Fibroblast of lung (primary cell): ENCODE measurements around the gene HAND2. TPM values are rescaled to one million over a fixed set of nuclear protein-coding genes. Genes with fewer than 3 reads are reported as not detected.

Experiments
- DNase-seq, 2 donors: peaks; one replicate each; pipeline versions ENCODE4 v3.0.0 to v3.0.0-alpha.2; 2010; ENCODE audit warnings: low read depth in 2 of 2
- H2AFZ ChIP-seq: 2 replicates; pipeline ENCODE4 v1.5.1; 2012; ENCODE audit warnings: low read length, control low read depth, inconsistent platforms
- H3K27ac ChIP-seq: 2 replicates; pipeline ENCODE4 v1.5.1; 2011; ENCODE audit warnings: low read length, control low read depth; ENCODE audit not compliant: insufficient read depth
- H3K27me3 ChIP-seq: 2 replicates; pipeline ENCODE4 v1.5.1; 2011; ENCODE audit warnings: mild to moderate bottlenecking, low read length; ENCODE audit not compliant: control insufficient read depth, insufficient read depth
- H3K36me3 ChIP-seq: 2 replicates; pipeline ENCODE4 v1.5.1; 2011; ENCODE audit warnings: low read length; ENCODE audit not compliant: control insufficient read depth, insufficient read depth
- H3K4me1 ChIP-seq: 2 replicates; pipeline ENCODE4 v1.5.1; 2011; ENCODE audit warnings: low read length; ENCODE audit not compliant: control insufficient read depth, insufficient read depth; ENCODE audit errors: extremely low read depth
- H3K4me2 ChIP-seq: 2 replicates; pipeline ENCODE4 v1.5.1; 2011; ENCODE audit warnings: low read length, control low read depth; ENCODE audit not compliant: insufficient read depth; ENCODE audit errors: extremely low read depth
- H3K4me3 ChIP-seq, 4 experiments: fragments of 200-600 bp in 1 of 4; sonication (generic) in 1 of 4; replicated peaks in 1 of 4; 2 replicates each; pipeline ENCODE4 v1.5.1; 2011 to 2016; ENCODE audit warnings: low read length in 4 of 4, low read depth in 3 of 4, mild to moderate bottlenecking in 3 of 4, control low read depth in 2 of 4, inconsistent platforms in 1 of 4, mixed read lengths in 1 of 4; ENCODE audit not compliant: insufficient read depth in 1 of 4; ENCODE audit errors: control extremely low read depth in 1 of 4
- H3K79me2 ChIP-seq: 2 replicates; pipeline ENCODE4 v1.5.1; 2012; ENCODE audit warnings: mild to moderate bottlenecking, low read length, inconsistent platforms; ENCODE audit not compliant: control insufficient read depth, insufficient read depth
- H3K9ac ChIP-seq: 2 replicates; pipeline ENCODE4 v1.5.1; 2011; ENCODE audit warnings: mild to moderate bottlenecking, low read length, control low read depth; ENCODE audit not compliant: insufficient read depth
- H3K9me3 ChIP-seq: 2 replicates; pipeline ENCODE4 v1.5.1; 2012; ENCODE audit warnings: low read depth, low read length; ENCODE audit not compliant: control insufficient read depth, insufficient read depth
- H4K20me1 ChIP-seq: 2 replicates; pipeline ENCODE4 v1.5.1; 2011; ENCODE audit warnings: low read length; ENCODE audit not compliant: control insufficient read depth, insufficient read depth; ENCODE audit errors: extremely low read depth
- EZH2 ChIP-seq: IDR thresholded peaks from 2 replicates; pipeline ENCODE4 v1.5.1; 2012; ENCODE audit warnings: low read length, control low read depth, mild to moderate bottlenecking; ENCODE audit errors: missing control alignments
- polyA plus RNA-seq, 2 donors: library from polyadenylated mRNA; depleted of rRNA in 1 of 2; stranded (reverse) in 1 of 2; unstranded in 1 of 2; fragments of >200 nt; gene quantifications; 2 replicates each; pipeline ENCODE4 v1.2.1, GENCODE V29; 2011 to 2012; ENCODE audit warnings: missing spikeins in 1 of 2
- total RNA-seq: library from RNA; depleted of rRNA; stranded (reverse); fragments of >200 nt; gene quantifications from 2 replicates; pipeline ENCODE4 v1.2.1, GENCODE V29; 2014
- TF ChIP-seq, protein P1 (sequence below), 2 donors: IDR thresholded peaks in 1 of 2; conservative IDR thresholded peaks in 1 of 2; 1 replicate in 1 of 2; 2 replicates in 1 of 2; pipeline ENCODE4 v1.5.1; 2011 to 2012; ENCODE audit warnings: low read length in 2 of 2, control low read depth in 1 of 2, inconsistent platforms in 1 of 2, low read depth in 1 of 2, mild to moderate bottlenecking in 1 of 2

The HAND2 gene
- total and polyA plus RNA-seq, 2 donors (not counting 1 experiment from before 2014, with no cell fraction given): under 0.01 to 0.51 TPM

DNA sequence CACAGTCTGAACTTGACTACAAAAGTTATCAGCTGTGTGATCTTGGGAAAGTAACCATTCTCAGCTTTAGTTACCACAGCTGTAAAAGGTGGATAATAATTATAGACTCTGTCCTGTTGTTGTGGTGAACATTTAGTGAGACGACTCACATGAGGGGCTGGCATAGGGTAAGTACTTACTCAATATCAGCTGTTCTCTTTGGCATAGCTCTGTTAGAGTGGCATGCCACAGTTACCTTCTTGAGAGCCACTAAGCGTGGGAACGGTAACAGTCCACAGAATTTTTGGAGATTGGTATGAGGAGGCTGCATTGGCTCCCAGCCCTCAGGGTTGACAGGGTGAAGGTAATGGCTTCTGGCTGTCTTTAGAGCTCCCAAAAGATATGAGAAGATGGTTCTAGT is 13.2 kb upstream of the HAND2 start:
- Histone ChIP-seq H3K9ac (no peak overlapping the region), H3K4me1 (no peaks in the 10 kb centered on the region), H3K36me3 (no peaks in the 10 kb centered on the region), H3K4me3 (no peak overlapping the region), H3K79me2 (no peaks in the 10 kb centered on the region), H4K20me1 (no peaks in the 10 kb centered on the region), H3K9me3 (no peaks in the 10 kb centered on the region), H3K27me3 (peaks cover 22% of the 10 kb centered on the region), H3K4me2 (no peak overlapping the region), H2AFZ (no peak overlapping the region), H3K27ac (no peak overlapping the region)
- TF ChIP-seq, protein P1, sequence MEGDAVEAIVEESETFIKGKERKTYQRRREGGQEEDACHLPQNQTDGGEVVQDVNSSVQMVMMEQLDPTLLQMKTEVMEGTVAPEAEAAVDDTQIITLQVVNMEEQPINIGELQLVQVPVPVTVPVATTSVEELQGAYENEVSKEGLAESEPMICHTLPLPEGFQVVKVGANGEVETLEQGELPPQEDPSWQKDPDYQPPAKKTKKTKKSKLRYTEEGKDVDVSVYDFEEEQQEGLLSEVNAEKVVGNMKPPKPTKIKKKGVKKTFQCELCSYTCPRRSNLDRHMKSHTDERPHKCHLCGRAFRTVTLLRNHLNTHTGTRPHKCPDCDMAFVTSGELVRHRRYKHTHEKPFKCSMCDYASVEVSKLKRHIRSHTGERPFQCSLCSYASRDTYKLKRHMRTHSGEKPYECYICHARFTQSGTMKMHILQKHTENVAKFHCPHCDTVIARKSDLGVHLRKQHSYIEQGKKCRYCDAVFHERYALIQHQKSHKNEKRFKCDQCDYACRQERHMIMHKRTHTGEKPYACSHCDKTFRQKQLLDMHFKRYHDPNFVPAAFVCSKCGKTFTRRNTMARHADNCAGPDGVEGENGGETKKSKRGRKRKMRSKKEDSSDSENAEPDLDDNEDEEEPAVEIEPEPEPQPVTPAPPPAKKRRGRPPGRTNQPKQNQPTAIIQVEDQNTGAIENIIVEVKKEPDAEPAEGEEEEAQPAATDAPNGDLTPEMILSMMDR (conservative IDR thresholded peaks at IDR 0.05 in 1 of 2, IDR thresholded peaks at IDR 0.05 in 1 of 2; ENCODE audit: low read depth in 1 of 2, low read length in 2 of 2): no peak
- no peak for TF ChIP-seq EZH2
- DNase-seq: no peak

DNA sequence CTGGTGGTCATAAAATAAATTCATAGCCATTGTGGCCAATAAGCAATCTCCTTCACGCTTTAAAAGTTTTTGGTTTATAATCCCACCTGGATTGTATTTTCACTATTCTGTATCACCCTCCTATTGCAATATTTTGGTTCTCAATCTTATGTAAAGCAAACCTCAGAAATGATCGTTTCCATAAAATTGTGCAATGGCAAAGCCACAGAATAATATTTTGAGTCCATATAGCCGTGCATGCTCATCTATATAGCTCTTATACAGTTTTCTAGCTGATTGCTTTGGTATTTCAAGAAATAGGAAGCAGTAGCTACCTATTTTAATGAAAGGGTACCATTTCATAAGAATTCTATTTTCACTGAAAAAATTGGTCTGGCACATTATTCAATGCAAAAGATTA is 10.0 kb upstream of the HAND2 start:
- no peaks in the 10 kb centered on the region for H3K36me3 ChIP-seq
- no peak overlapping the region for H3K27ac ChIP-seq
- H3K9me3 ChIP-seq: no peaks in the 10 kb centered on the region
- no peak for TF ChIP-seq EZH2
- TF ChIP-seq, protein P1 (conservative IDR thresholded peaks at IDR 0.05 in 1 of 2, IDR thresholded peaks at IDR 0.05 in 1 of 2; ENCODE audit: low read depth in 1 of 2, low read length in 2 of 2): no peak
- no peaks in the 10 kb centered on the region for H3K4me1 ChIP-seq
- no peak overlapping the region for H2AFZ ChIP-seq
- H3K27me3 ChIP-seq: peaks cover 47% of the 10 kb centered on the region
- H4K20me1 ChIP-seq: no peaks in the 10 kb centered on the region
- no peak for DNase-seq
- no peak overlapping the region for H3K4me2 ChIP-seq
- no peak overlapping the region for H3K4me3 ChIP-seq
- H3K9ac ChIP-seq: no peak overlapping the region
- no peaks in the 10 kb centered on the region for H3K79me2 ChIP-seq

DNA sequence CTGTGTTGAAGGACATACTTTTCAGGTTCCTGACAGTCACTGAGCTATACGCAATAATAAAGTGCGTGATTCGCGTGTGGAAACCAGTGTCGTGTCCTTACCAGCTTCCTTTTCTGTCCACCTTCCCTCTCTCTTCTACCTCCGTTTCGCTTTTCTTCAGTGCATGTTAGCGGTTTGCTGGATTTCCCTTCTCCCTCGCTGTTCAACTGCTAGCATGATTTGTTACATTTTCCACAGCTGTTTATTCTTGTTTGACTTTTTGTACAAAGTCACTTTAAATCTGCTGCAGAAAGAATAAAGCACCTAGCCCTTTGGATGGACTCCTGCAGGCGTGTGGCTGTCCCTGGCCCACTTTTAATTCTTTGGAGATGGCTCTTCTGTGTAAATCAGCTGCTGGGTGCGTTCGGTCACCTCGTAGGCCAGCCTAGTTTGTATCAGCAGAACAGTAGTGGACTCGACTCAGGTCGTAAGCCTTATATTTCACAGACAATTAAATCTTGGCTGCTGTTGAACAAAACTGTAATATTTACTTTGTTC is 8.9 kb upstream of the HAND2 start:
- Histone ChIP-seq H3K9ac (no peak overlapping the region), H2AFZ (no peak overlapping the region), H3K4me1 (no peaks in the 10 kb centered on the region), H3K4me2 (no peak overlapping the region), H3K36me3 (no peaks in the 10 kb centered on the region), H3K27me3 (peaks cover 57% of the 10 kb centered on the region), H3K79me2 (no peaks in the 10 kb centered on the region), H3K27ac (no peak overlapping the region), H4K20me1 (no peaks in the 10 kb centered on the region), H3K4me3 (peak overlapping the region in 1 of 4 experiments; percentile 25), H3K9me3 (no peaks in the 10 kb centered on the region)
- TF ChIP-seq EZH2: peak; percentile 22
- TF ChIP-seq, protein P1 (conservative IDR thresholded peaks at IDR 0.05 in 1 of 2, IDR thresholded peaks at IDR 0.05 in 1 of 2; ENCODE audit: low read depth in 1 of 2, low read length in 2 of 2): no peak
- no peak for DNase-seq
